NB4 (cell line): ENCODE data around the gene AMN1.
"Not testable (repeated sequence)": the region's sequence is repeated elsewhere in the genome, so short reads cannot be mapped to it uniquely, and the experiment has no call there.

Source experiments
- DNase-seq: peaks from one replicate; pipeline ENCODE4 v3.0.0; 2010; ENCODE audit warnings: low read depth
- H3K4me3 ChIP-seq: one replicate; pipeline ENCODE4 v1.5.1; 2011; ENCODE audit warnings: mild to moderate bottlenecking, low read depth, low read length, moderate library complexity
- MYC ChIP-seq: IDR thresholded peaks from 2 replicates; pipeline ENCODE4 v1.6.1; 2011; ENCODE audit warnings: low read depth, low read length
- POLR2A ChIP-seq: IDR thresholded peaks from 2 replicates; pipeline ENCODE4 v1.6.1; 2011; ENCODE audit warnings: mild to moderate bottlenecking; ENCODE audit not compliant: insufficient read length; ENCODE audit errors: extremely low read depth
- TF ChIP-seq, protein P1 (sequence below): IDR thresholded peaks from one replicate; pipeline ENCODE4 v1.5.1; 2012; ENCODE audit warnings: low read depth, low read length
- TF ChIP-seq, protein P2 (sequence below): IDR thresholded peaks from 2 replicates; pipeline ENCODE4 v1.6.1; 2011; ENCODE audit warnings: low read depth, low read length

Gene AMN1

GRCh38 chr12:31737763-31738162 is 8.9 kb upstream of the AMN1 start:
- no peak for TF ChIP-seq MYC
- no peak for DNase-seq
- no peak overlapping the region for H3K4me3 ChIP-seq

- TF ChIP-seq, protein P1, sequence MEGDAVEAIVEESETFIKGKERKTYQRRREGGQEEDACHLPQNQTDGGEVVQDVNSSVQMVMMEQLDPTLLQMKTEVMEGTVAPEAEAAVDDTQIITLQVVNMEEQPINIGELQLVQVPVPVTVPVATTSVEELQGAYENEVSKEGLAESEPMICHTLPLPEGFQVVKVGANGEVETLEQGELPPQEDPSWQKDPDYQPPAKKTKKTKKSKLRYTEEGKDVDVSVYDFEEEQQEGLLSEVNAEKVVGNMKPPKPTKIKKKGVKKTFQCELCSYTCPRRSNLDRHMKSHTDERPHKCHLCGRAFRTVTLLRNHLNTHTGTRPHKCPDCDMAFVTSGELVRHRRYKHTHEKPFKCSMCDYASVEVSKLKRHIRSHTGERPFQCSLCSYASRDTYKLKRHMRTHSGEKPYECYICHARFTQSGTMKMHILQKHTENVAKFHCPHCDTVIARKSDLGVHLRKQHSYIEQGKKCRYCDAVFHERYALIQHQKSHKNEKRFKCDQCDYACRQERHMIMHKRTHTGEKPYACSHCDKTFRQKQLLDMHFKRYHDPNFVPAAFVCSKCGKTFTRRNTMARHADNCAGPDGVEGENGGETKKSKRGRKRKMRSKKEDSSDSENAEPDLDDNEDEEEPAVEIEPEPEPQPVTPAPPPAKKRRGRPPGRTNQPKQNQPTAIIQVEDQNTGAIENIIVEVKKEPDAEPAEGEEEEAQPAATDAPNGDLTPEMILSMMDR, result no peak
- TF ChIP-seq POLR2A, result no peak
- TF ChIP-seq, protein P2, sequence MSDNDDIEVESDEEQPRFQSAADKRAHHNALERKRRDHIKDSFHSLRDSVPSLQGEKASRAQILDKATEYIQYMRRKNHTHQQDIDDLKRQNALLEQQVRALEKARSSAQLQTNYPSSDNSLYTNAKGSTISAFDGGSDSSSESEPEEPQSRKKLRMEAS, result no peak
- TF ChIP-seq MYC, result no peak
- DNase-seq, result no peak
- H3K4me3 ChIP-seq, result no peak overlapping the region
Observed at GRCh38 chr12:31737345-31737744, 8.5 kb upstream of the AMN1 start.

- H3K4me3 ChIP-seq, result no peak overlapping the region
- peak; percentile 66 for DNase-seq
- TF ChIP-seq, protein P1, result no peak
- TF ChIP-seq, protein P2, result no peak
- TF ChIP-seq MYC (no peak), POLR2A (no peak)
Observed at GRCh38 chr12:31736472-31736871, 7.7 kb upstream of the AMN1 start.

- DNase-seq, result peak; percentile 64
- not testable (repeated sequence) for H3K4me3 ChIP-seq
Observed at GRCh38 chr12:31733549-31734432, 5.0 kb upstream of the AMN1 start.

DNA sequence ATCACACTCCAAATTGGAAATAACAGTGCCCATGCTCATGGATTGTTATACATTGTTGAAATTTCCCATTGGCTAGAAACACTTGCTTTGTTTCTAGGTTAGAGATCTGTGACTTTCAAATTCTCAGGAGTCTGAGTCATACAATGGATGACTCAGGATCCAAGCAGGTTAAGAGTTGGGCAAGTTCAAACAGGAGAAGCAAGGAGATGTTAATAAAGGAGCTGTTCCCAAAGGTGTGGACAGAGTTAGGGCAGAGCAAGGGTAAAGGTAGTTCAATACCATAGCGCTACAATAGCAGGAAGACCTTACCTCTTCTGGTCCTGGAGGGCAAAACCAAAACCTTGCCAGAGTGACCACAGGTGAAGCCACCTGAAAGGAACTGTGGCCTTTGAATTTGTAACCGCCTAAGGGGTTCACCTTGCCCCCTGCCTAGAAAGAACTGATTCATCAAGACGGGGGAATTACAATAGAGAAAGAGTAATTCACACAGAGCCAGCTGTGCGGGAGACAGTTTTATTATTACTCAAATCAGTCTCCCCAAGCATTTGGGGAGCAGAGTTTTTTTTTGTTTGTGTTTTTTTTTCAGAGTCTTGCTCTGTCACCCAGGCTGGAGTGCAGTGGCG is 4.2 kb upstream of the AMN1 start:
- peak; percentile 52 for DNase-seq
- TF ChIP-seq, protein P2, result no peak
- TF ChIP-seq POLR2A, result no peak
- TF ChIP-seq, protein P1, result no peak
- no peak for TF ChIP-seq MYC
- H3K4me3 ChIP-seq, result no peak overlapping the region

DNA sequence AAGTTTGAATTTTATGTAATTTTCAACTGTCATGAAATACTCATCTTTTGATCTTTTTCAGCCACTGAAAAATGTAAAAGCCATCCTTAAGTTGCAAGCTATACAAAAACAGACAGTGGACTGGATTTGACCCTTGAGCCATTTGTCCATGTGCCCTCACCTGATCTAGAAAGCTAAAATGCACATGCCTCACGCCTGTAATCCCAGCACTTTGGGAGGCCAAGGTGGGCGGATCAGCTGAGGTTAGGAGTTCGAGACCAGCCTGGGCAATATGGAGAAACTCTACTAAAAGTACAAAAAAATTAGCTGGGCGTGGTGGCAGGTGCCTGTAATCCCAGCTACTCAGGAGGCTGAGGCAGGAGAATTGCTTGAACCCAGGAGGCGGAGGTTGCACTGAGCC is 2.4 kb upstream of the AMN1 start:
- DNase-seq, H3K4me3 ChIP-seq: not testable (repeated sequence)

DNA sequence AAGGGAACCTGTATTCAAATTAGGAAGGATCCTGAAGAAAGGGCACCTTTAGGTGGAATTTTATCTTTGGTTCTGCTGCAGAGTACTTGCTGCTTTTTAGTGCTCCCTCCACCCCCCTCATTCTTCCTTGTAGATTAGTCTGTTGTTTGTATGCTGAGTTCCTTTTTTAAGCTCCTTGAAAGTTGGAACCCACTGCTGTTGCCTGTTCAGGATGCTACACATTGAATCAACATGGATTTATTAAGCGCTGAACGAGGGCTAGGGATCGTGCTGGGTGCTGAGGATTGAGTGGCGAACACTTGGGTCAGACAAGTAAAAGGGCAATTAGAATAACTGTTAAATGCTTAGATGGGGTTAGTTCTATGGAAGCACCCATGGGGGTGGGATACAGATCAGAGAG is 884 bp upstream of the AMN1 start:
- peak overlapping the region; percentile 82 for H3K4me3 ChIP-seq
- TF ChIP-seq POLR2A (no peak), MYC (no peak)
- TF ChIP-seq, protein P2, result no peak
- TF ChIP-seq, protein P1, result no peak
- DNase-seq, result peak; percentile 44
